ENCODE data around the gene MYO10. TPM values are rescaled to one million over a fixed set of nuclear protein-coding genes. Genes with fewer than 3 reads are reported as not detected.
A peak's percentile ranks its signal among the peaks of the same experiment; 100 is the strongest.
"Not testable (repeated sequence)": the region's sequence is repeated elsewhere in the genome, so short reads cannot be mapped to it uniquely, and the experiment has no call there.

Gene MYO10
- total RNA-seq, 1 donor from 2014 or later: 0.26 TPM

DNA sequence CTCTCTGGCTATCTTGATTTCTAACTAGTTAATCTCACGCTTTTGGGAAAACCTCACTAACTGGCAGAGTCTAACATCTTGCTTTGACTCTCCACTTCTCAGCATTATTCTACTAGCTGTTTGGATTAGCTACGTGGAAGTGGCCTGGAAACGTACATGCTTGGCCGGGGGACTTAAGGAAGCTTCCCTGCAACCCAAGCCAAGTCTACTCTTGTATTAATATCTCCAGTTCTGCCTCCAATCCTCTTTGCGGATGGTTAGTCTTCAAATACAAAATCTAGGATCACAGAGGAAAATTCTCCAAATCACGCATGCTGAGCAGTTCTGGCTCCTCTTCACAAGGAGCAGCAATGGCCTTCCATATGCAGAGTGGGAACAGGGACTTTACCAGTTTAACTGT lies 267.5 kb downstream of the MYO10 start:
- peaks cover 1% of the 10 kb centered on the region for H3K27me3 Mint-ChIP-seq
- intact Hi-C loops (cut with micrococcal nuclease): loop anchor here (5.0 kb wide), 2 partner anchors 116 to 506 kb away; no protein-coding TSS in a partner anchor
- peaks cover 4% of the 10 kb centered on the region for H3K4me1 Mint-ChIP-seq
- no peak overlapping the region for H3K27ac Mint-ChIP-seq
- H3K9me3 Mint-ChIP-seq: no peaks in the 10 kb centered on the region
- no peak for DNase-seq
- H3K4me3 Mint-ChIP-seq: no peak overlapping the region
- no peaks in the 10 kb centered on the region for H3K36me3 Mint-ChIP-seq (ENCODE audit: low read depth)

DNA sequence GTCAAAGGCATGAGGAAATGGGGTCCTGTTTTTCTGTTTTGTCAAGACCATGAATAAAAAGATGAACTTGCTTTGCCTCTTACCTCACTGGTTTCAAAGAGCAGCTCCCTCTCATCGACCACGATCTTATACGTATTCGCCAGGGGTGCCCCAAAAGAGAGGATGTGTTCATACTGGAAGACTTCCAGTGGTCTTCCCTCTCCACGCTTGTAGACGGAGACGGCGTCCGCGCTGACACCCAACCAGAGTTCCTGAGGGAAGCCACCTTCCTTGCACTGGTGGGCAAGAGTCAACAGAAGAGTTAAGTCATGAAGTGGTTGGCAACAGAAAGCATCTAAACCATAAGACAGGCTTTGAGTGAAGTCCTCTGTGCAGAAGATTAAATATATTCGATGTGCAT lies 267.9 kb downstream of the MYO10 start:
- Mint-ChIP-seq H3K4me3 (no peak overlapping the region), H3K4me1 (peaks cover 1% of the 10 kb centered on the region), H3K27me3 (no peaks in the 10 kb centered on the region), H3K27ac (no peak overlapping the region), H3K36me3 (ENCODE audit: low read depth) (no peaks in the 10 kb centered on the region), H3K9me3 (no peaks in the 10 kb centered on the region)
- intact Hi-C loops (cut with micrococcal nuclease): loop anchor here (5.0 kb wide), 2 partner anchors 116 to 506 kb away; no protein-coding TSS in a partner anchor
- no peak for DNase-seq

DNA sequence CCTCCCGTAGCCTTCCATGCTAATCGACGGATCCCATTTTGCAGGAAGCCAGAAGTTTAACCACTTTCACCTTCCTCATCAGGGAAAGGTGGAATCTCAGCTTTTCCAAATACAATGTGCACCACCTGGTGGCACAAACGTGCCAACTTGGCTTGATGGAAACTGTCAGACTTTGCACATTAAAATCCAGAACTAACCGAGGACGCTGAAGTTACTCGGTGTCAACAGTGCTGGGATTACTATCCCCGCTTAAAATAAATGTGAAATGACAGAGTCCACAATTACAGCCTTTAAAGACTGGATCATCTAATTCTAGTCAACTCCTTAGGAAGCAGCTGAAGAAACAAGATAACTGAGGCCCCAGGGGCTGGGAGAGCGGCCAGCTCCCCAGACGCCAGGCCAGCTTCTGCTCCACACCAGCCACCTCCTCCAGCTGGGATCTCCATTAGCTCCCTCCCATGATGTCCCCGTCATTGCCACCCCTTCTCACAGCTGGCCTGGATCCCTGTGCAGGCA lies 269.1 kb downstream of the MYO10 start:
- no peaks in the 10 kb centered on the region for H3K27me3 Mint-ChIP-seq
- intact Hi-C loops (cut with micrococcal nuclease): loop anchor here (1.0 to 5.0 kb wide), 3 partner anchors 115 to 505 kb away; no protein-coding TSS in a partner anchor
- no peak overlapping the region for H3K4me3 Mint-ChIP-seq
- H3K36me3 Mint-ChIP-seq (ENCODE audit: low read depth): no peaks in the 10 kb centered on the region
- no peaks in the 10 kb centered on the region for H3K4me1 Mint-ChIP-seq
- no peak overlapping the region for H3K27ac Mint-ChIP-seq
- DNase-seq: peak; percentile 76
- no peaks in the 10 kb centered on the region for H3K9me3 Mint-ChIP-seq

DNA sequence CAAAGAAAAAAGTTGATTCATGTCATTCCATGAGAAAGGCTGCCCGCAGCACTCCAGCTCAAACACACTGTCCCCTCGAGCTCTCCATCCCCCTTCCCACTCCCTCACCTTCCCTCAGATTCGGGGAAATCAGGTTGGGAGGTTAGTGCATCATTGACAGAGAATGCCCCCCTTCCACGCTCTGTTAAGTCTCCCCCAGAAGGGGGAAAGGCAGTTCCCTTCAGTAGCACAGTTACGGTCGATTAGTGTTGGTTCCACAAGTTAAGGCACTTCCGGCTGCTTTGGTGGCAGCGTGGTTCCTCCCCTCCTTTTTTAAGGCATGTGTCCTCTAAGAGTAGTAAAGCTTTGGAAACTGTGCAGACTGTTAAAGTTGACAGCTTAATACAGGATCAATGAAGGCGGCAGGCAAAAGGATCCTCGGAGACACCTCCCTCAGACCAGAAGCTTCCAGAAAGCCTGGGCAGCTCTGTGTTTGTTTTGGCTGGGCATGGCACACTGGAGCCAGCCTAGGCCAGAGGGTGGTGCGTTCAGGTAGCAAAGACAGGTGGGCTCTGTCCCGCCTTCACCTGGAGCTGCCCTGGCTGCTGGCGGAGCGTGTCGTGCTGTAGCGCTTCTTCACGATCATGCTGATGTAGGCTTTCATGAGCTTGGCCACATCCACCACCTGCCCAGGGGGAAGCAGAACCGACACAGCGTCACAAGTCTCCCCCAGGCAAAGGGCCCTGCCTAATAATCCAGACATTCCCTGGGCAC lies 269.8 kb downstream of the MYO10 start:
- Mint-ChIP-seq H3K27ac (no peak overlapping the region), H3K9me3 (no peaks in the 10 kb centered on the region), H3K4me1 (no peaks in the 10 kb centered on the region), H3K4me3 (no peak overlapping the region), H3K36me3 (ENCODE audit: low read depth) (no peaks in the 10 kb centered on the region), H3K27me3 (no peaks in the 10 kb centered on the region)
- DNase-seq: no peak
- intact Hi-C loops (cut with micrococcal nuclease): loop anchor here (5.0 kb wide), 2 partner anchors 114 to 504 kb away; no protein-coding TSS in a partner anchor

DNA sequence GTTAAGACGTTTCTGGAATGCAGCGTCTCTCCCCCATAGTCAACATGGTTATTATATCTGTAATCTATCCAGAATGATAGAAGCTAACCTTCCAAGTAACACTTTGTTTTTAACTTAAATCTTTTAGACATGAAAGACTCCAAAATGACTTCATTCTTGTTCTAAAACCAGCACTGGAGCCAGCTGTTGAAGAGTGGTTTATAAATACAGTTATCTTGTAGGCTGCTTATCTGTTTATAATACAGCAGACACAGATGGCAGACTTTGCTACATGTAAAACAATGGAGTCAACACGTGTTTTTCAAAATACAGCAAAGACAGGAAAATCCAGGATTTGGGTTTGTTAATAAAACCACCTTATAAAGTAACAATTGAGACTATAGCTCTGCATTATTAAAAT lies 270.5 kb downstream of the MYO10 start:
- Mint-ChIP-seq H3K4me1 (no peaks in the 10 kb centered on the region), H3K36me3 (ENCODE audit: low read depth) (no peaks in the 10 kb centered on the region), H3K27ac (no peak overlapping the region), H3K27me3 (no peaks in the 10 kb centered on the region), H3K4me3 (no peak overlapping the region), H3K9me3 (no peaks in the 10 kb centered on the region)
- intact Hi-C loops (cut with micrococcal nuclease): loop anchor here (5.0 kb wide), 2 partner anchors 113 to 503 kb away; no protein-coding TSS in a partner anchor
- no peak for DNase-seq

DNA sequence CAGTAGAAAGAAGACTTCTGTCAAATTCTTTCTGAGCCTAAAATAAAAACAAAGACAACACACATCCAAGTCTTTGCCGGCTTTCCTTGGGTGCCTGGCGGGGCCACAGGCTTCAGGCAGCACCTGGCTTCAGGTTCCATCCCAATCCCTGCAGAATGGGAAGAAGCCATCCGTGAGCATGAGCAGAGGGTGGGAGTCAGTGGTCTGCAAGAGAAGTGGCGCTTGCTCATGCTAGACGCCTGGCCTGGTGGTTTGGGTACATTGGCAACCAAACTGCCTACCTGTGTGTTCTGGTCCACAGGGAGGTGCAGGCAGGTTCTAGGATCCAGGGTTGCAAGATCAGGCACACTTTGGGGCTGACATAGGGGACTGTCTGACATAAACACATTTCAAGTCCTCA lies 271.7 kb downstream of the MYO10 start:
- Mint-ChIP-seq H3K27me3 (no peaks in the 10 kb centered on the region), H3K27ac (no peak overlapping the region), H3K36me3 (ENCODE audit: low read depth) (no peaks in the 10 kb centered on the region), H3K4me3 (no peak overlapping the region), H3K4me1 (no peaks in the 10 kb centered on the region), H3K9me3 (no peaks in the 10 kb centered on the region)
- intact Hi-C loops (cut with micrococcal nuclease): loop anchor here (5.0 kb wide), 1 partner anchor 37 kb away; no protein-coding TSS in a partner anchor
- DNase-seq: no peak

DNA sequence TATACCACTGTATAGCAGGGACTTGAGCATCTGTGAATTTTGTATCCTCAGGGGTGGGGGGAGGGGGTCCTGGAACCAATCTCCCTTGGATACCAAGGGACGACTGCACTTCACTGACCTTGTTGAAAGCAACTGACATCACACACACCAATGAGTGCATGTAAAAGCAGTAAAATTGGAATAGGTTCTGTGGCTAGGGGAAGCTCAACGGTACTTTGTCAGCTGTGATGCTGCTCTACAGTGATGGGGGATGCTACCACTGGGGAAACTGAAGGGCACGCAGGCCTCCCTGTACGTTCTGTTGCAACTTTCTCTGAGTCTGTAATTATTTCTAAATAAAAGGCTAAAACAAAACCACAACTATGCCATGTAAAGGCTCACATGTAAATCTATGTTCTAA lies 272.2 kb downstream of the MYO10 start:
- Mint-ChIP-seq H3K36me3 (ENCODE audit: low read depth) (no peaks in the 10 kb centered on the region), H3K4me3 (no peak overlapping the region), H3K27ac (no peak overlapping the region), H3K27me3 (no peaks in the 10 kb centered on the region), H3K9me3 (no peaks in the 10 kb centered on the region), H3K4me1 (no peaks in the 10 kb centered on the region)
- intact Hi-C loops (cut with micrococcal nuclease): loop anchor here (5.0 kb wide), 1 partner anchor 37 kb away; no protein-coding TSS in a partner anchor
- no peak for DNase-seq

DNA sequence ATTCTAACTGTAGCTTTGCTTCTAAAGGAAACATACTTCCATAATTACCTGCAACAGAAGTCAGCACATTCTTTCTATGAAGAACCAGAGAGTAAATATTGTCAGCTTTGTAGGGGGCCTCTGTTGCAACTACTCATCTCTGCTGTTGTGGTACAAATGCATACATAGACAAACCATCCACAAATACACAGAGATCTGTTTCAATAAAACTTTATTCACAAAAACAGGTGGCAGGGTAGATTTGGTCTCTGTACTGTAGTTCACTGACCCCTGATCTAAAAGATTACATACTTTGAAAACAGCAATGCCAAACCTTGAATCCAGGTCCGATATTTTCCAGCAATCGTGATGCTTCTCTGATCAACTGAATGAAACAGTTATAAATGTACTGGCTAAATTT lies 274.4 kb downstream of the MYO10 start:
- peaks cover 7% of the 10 kb centered on the region for H3K9me3 Mint-ChIP-seq
- intact Hi-C loops (cut with micrococcal nuclease): loop anchor here (5.0 kb wide), 1 partner anchor 34 kb away; no protein-coding TSS in a partner anchor

DNA sequence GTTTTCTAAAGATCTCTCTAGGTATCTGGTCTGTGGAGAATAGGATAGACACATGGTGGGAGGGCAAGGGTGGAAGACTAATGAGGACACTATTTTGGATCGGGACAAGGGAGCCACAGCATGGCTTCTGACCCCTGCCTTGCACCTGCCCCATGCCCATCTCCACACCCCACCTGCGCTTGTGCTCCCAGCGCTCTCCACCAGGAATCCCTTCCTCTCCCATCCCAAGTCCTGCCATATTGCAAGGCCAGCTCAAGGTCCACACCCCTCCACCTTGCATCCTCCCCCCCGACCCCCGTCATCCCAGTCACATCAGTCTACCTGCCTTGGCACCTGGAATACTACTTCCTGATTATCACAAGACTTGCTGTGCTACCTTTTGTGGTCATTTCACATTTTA lies 275.1 kb downstream of the MYO10 start:
- H3K36me3 Mint-ChIP-seq (ENCODE audit: low read depth): no peaks in the 10 kb centered on the region
- no peak overlapping the region for H3K4me3 Mint-ChIP-seq
- DNase-seq: no peak
- no peak overlapping the region for H3K27ac Mint-ChIP-seq
- H3K27me3 Mint-ChIP-seq: no peaks in the 10 kb centered on the region
- peaks cover 5% of the 10 kb centered on the region for H3K4me1 Mint-ChIP-seq
- intact Hi-C loops (cut with micrococcal nuclease): loop anchor here (5.0 kb wide), 1 partner anchor 34 kb away; no protein-coding TSS in a partner anchor
- H3K9me3 Mint-ChIP-seq: peaks cover 13% of the 10 kb centered on the region

More for the DNA sequence above, 274.4 kb downstream of the MYO10 start:
- no peak for DNase-seq
- Mint-ChIP-seq H3K36me3 (ENCODE audit: low read depth) (no peaks in the 10 kb centered on the region), H3K27me3 (no peaks in the 10 kb centered on the region), H3K4me3 (no peak overlapping the region), H3K4me1 (peaks cover 3% of the 10 kb centered on the region), H3K27ac (no peak overlapping the region)

DNA sequence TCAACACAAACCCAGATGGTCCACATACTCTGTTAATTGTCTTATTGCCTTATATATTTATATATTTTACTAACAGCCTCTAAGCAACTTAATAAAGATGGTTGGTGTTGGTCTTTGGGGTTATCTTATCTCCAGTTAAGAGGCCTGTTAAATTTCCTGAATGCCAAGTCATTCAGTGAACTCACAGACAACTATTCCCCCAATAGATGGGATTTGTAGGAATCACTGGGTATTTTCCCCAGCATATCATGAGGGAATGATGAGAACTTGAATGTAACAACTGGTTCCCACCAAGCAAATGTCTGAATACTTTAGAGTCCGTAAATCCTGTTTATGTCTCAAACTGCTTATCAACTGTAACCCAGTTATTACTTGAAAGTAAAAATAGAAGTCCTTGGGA lies 276.6 kb downstream of the MYO10 start:
- no peak overlapping the region for H3K4me3 Mint-ChIP-seq
- H3K27me3 Mint-ChIP-seq: no peaks in the 10 kb centered on the region
- intact Hi-C loops (cut with micrococcal nuclease): no loop called here
- DNase-seq: no peak
- no peaks in the 10 kb centered on the region for H3K36me3 Mint-ChIP-seq (ENCODE audit: low read depth)
- peaks cover 16% of the 10 kb centered on the region for H3K9me3 Mint-ChIP-seq
- peaks cover 7% of the 10 kb centered on the region for H3K4me1 Mint-ChIP-seq
- no peak overlapping the region for H3K27ac Mint-ChIP-seq

DNA sequence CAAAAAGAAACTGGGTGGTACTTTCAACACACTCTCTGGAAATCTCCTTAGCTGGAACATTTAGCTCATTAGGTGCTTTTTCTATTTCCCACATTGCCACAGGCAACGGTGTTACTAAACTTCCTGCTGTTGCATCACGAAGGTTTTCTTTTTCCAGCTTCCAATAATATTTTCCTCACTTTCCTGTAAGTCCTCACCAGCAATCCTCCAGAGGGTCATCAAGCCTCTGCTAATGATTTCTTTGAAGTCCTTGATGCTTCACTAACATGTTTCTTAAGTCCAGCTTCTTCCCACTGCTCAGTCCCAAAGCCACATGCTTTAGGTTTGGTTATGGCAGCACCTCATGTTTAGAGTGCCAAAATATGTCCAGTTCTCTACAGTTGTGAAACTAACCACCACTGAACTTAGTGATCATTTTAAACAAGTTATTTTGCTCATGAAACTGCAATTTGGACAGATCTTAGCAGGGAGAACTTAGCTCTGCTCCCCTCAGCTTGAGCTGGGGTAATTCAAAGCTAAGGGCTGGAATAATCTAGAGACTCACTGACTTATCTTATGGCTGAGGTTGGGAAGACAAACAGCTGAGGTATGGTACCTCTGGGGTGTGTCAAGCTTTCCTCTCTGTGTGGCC lies 279.4 kb downstream of the MYO10 start:
- Mint-ChIP-seq H3K4me1 (peaks cover 7% of the 10 kb centered on the region), H3K27ac (peak overlapping the region; percentile 4), H3K4me3 (no peak overlapping the region), H3K9me3 (peaks cover 22% of the 10 kb centered on the region), H3K36me3 (ENCODE audit: low read depth) (no peaks in the 10 kb centered on the region), H3K27me3 (no peaks in the 10 kb centered on the region)
- intact Hi-C loops (cut with micrococcal nuclease): no loop called here
- DNase-seq: no peak

DNA sequence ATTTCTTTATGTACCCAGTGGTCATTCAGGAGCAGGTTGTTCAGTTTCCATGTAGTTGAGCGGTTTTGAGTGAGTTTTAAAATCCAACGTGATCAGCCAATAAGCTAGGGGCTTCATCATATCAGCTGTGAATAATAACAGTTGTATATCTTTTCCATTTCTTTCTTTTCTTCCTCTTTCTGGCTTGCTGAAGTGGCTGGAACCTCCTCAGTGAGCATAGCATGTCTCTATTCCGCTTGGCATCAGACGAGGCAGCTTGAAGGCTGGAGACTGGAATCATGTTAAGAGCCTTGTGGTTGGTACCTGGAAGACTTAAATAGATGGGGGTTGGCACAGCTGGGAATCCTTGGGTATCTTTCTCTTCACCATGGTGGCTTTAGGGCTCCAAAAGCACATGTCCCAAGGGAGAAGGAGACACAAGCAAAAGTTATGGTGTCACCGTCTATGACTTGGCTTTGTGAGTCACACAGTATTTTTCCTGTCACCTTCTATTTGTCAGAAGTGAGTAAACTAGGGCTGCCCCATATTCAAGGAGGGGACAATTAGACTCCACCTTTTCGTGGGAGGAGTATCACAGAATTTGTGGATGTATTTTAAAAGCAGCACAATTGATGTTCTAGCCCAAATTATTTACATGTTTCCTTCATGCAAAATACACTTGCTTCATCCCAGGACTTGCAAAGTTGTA lies 281.3 kb downstream of the MYO10 start:
- Mint-ChIP-seq H3K9me3 (peaks cover 22% of the 10 kb centered on the region), H3K4me3 (no peak overlapping the region), H3K27ac (no peak overlapping the region), H3K4me1 (peaks cover 7% of the 10 kb centered on the region), H3K27me3 (no peaks in the 10 kb centered on the region), H3K36me3 (ENCODE audit: low read depth) (no peaks in the 10 kb centered on the region)
- intact Hi-C loops (cut with micrococcal nuclease): no loop called here
- no peak for DNase-seq

DNA sequence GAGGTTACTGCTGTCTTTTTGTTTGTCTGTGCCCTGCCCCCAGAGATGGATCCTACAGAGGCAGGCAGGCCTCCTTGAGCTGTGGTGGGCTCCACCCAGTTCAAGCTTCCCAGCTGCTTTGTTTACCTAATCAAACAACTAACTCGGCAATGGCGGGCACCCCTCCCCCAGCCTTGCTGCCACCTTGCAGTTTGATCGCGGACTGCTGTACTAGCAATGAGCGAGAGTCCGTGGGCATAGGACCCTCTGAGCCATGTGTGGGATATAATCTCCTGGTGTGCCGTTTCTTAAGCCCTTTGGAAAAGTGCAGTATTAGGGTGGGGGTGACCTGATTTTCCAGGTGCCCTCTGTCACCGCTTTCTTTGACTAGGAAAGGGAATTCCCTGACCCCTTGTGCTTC lies 287.3 kb downstream of the MYO10 start:
- H3K4me3 Mint-ChIP-seq; H3K4me1 Mint-ChIP-seq; H3K27ac Mint-ChIP-seq; DNase-seq; intact Hi-C loops (cut with micrococcal nuclease); H3K36me3 Mint-ChIP-seq (ENCODE audit: low read depth); H3K27me3 Mint-ChIP-seq: not testable (repeated sequence)
- peaks cover 20% of the 10 kb centered on the region for H3K9me3 Mint-ChIP-seq
